ENCODE data around the gene DHX40. TPM values are rescaled to one million over a fixed set of nuclear protein-coding genes. Genes with fewer than 3 reads are reported as not detected.

DHX40 gene
- total RNA-seq, 1 experiment from 2014 or later, result 32.7 TPM

DNA sequence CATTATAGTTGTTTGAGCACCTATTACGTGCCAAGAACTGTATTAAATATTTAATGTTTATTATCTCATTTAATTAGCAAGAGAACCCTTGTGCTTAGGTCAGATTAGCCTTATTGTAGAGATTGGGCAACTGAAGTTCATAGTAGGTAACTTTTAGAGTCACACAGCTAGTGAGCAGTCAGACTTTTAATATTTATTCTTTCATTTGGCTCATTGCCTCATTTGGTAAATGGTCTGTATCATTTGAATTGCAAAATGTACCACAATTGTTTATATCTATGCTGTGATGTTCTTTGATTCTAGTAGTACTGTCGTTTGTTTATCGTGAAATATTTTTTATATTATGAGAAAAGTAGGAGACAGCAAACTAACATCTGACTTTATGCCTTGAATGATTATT is 61.9 kb downstream of the DHX40 start:
- Mint-ChIP-seq H3K27me3 (ENCODE audit: insufficient read depth, unreplicated experiment) (no peaks in the 10 kb centered on the region), H3K36me3 (ENCODE audit: insufficient read depth, unreplicated experiment) (peaks cover 38% of the 10 kb centered on the region), H3K9me3 (ENCODE audit: unreplicated experiment) (no peaks in the 10 kb centered on the region), H3K27ac (ENCODE audit: unreplicated experiment) (peak overlapping the region; percentile 5), H3K4me3 (ENCODE audit: unreplicated experiment) (no peak overlapping the region), H3K4me1 (ENCODE audit: low read depth, unreplicated experiment) (peaks cover 22% of the 10 kb centered on the region)
- H3K4me3 ChIP-seq (ENCODE audit: low read depth, low read length), result no peak overlapping the region
- ChIA-PET POLR2A (interaction anchor here (0.6 kb wide), 1 partner anchor 1667 kb away, joined by 16 read pairs; no protein-coding TSS in a partner anchor), CTCF (no interaction called here)
- DNase-seq, result no peak
- BruUV-seq (replicated peaks), result no TSS peak
- TF ChIP-seq, protein P1, sequence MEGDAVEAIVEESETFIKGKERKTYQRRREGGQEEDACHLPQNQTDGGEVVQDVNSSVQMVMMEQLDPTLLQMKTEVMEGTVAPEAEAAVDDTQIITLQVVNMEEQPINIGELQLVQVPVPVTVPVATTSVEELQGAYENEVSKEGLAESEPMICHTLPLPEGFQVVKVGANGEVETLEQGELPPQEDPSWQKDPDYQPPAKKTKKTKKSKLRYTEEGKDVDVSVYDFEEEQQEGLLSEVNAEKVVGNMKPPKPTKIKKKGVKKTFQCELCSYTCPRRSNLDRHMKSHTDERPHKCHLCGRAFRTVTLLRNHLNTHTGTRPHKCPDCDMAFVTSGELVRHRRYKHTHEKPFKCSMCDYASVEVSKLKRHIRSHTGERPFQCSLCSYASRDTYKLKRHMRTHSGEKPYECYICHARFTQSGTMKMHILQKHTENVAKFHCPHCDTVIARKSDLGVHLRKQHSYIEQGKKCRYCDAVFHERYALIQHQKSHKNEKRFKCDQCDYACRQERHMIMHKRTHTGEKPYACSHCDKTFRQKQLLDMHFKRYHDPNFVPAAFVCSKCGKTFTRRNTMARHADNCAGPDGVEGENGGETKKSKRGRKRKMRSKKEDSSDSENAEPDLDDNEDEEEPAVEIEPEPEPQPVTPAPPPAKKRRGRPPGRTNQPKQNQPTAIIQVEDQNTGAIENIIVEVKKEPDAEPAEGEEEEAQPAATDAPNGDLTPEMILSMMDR (IDR thresholded peaks at IDR 0.05; ENCODE audit: insufficient read depth in 1 of 2, low read depth in 1 of 2, low read length in 1 of 2, severe bottlenecking in 1 of 2, unreplicated experiment in 1 of 2), result no peak
- H3K36me3 ChIP-seq (ENCODE audit: control insufficient read depth, insufficient read depth, low read length), result no peaks in the 10 kb centered on the region
- H3K4me1 ChIP-seq, result peaks cover 34% of the 10 kb centered on the region
- H3K27me3 ChIP-seq (replicated peaks; ENCODE audit: control insufficient read depth, insufficient read depth, low read length), result no peaks in the 10 kb centered on the region
- no peaks in the 10 kb centered on the region for H3K9me3 ChIP-seq
- intact Hi-C loops (cut with micrococcal nuclease; ENCODE audit: unreplicated experiment), result no loop called here

DNA sequence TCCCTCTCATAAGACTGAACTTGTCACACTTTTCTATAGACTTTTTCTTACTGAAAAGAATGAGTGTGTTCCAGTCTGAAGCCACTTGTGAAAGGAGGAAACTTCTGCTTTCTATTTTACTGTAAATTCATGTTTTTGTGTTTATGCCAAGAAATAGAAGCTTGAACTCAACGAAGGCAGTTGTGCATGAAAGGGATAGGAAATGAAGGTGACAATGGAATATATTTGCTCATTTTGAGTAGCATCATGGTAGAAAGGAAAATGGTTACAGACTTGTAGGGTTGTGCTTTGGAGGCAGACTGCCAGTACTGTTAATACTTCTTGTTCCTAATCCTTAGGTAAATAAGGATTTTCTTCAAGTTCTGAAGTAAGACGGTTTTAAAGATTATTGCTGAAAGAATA is 62.4 kb downstream of the DHX40 start:
- intact Hi-C loops (cut with micrococcal nuclease; ENCODE audit: unreplicated experiment), result no loop called here
- no peak overlapping the region for H3K4me3 Mint-ChIP-seq (ENCODE audit: unreplicated experiment)
- H3K36me3 Mint-ChIP-seq (ENCODE audit: insufficient read depth, unreplicated experiment), result peaks cover 37% of the 10 kb centered on the region
- H3K27ac Mint-ChIP-seq (ENCODE audit: unreplicated experiment), result peak overlapping the region; percentile 5
- no peaks in the 10 kb centered on the region for H3K9me3 Mint-ChIP-seq (ENCODE audit: unreplicated experiment)
- ChIA-PET POLR2A (interaction anchor here (0.6 kb wide), 1 partner anchor 1668 kb away, joined by 16 read pairs; no protein-coding TSS in a partner anchor), CTCF (no interaction called here)
- H3K27me3 ChIP-seq (replicated peaks; ENCODE audit: control insufficient read depth, insufficient read depth, low read length), result no peaks in the 10 kb centered on the region
- H3K4me3 ChIP-seq (ENCODE audit: low read depth, low read length), result no peak overlapping the region
- H3K4me1 ChIP-seq, result peaks cover 32% of the 10 kb centered on the region
- TF ChIP-seq, protein P1 (IDR thresholded peaks at IDR 0.05; ENCODE audit: insufficient read depth in 1 of 2, low read depth in 1 of 2, low read length in 1 of 2, severe bottlenecking in 1 of 2, unreplicated experiment in 1 of 2), result no peak
- H3K9me3 ChIP-seq, result no peaks in the 10 kb centered on the region
- peaks cover 18% of the 10 kb centered on the region for H3K4me1 Mint-ChIP-seq (ENCODE audit: low read depth, unreplicated experiment)
- H3K27me3 Mint-ChIP-seq (ENCODE audit: insufficient read depth, unreplicated experiment), result no peaks in the 10 kb centered on the region
- DNase-seq, result no peak
- BruUV-seq (replicated peaks), result no TSS peak
- no peaks in the 10 kb centered on the region for H3K36me3 ChIP-seq (ENCODE audit: control insufficient read depth, insufficient read depth, low read length)

- Histone ChIP-seq H3K4me1 (peaks cover 18% of the 10 kb centered on the region), H3K9me3 (no peaks in the 10 kb centered on the region), H3K4me3 (ENCODE audit: low read depth, low read length) (no peak overlapping the region), H3K36me3 (ENCODE audit: control insufficient read depth, insufficient read depth, low read length) (no peaks in the 10 kb centered on the region), H3K27me3 (replicated peaks; ENCODE audit: control insufficient read depth, insufficient read depth, low read length) (no peaks in the 10 kb centered on the region)
- Mint-ChIP-seq H3K27me3 (ENCODE audit: insufficient read depth, unreplicated experiment) (no peaks in the 10 kb centered on the region), H3K9me3 (ENCODE audit: unreplicated experiment) (no peaks in the 10 kb centered on the region), H3K36me3 (ENCODE audit: insufficient read depth, unreplicated experiment) (peaks cover 31% of the 10 kb centered on the region), H3K4me1 (ENCODE audit: low read depth, unreplicated experiment) (peaks cover 13% of the 10 kb centered on the region), H3K27ac (ENCODE audit: unreplicated experiment) (no peak overlapping the region), H3K4me3 (ENCODE audit: unreplicated experiment) (no peak overlapping the region)
- ChIA-PET POLR2A (no interaction called here), CTCF (no interaction called here)
- TF ChIP-seq, protein P1 (IDR thresholded peaks at IDR 0.05; ENCODE audit: insufficient read depth in 1 of 2, low read depth in 1 of 2, low read length in 1 of 2, severe bottlenecking in 1 of 2, unreplicated experiment in 1 of 2), result no peak
- BruUV-seq (replicated peaks), result no TSS peak
- intact Hi-C loops (cut with micrococcal nuclease; ENCODE audit: unreplicated experiment), result no loop called here
- DNase-seq, result no peak
Observed at GRCh38 chr17:59629174-59629573, 63.8 kb downstream of the DHX40 start.

All from Caco-2 (cell line).